Measurements from ENCODE around the gene BMERB1.
"Not testable (repeated sequence)": the region's sequence is repeated elsewhere in the genome, so short reads cannot be mapped to it uniquely, and the experiment has no call there.

The BMERB1 gene

DNA sequence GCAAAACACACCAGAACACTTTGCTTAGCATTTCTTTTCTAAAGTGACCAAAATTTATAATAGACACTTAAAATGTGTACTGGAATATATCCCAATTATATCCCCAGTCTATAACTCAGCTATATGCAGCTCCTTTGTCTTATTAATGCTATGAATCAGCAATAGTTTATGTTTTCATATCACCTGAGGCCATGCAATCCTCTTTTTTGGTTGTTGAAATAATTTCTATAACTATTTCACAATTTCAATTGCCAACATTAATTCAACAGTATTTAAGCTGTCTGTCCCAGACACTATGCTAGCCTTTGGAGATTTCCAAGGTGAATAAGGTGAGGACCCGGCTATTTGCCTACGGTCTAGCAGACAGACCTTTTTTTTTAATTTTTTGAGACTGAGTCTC is 17.2 kb upstream of the BMERB1 start:
- Histone ChIP-seq H3K4me2 (ENCODE audit: low read length) (no peak overlapping the region), H3K9ac (no peak overlapping the region), H3K79me2 (no peaks in the 10 kb centered on the region), H3K36me3 (ENCODE audit: control insufficient read depth, insufficient read depth, low read length) (no peaks in the 10 kb centered on the region), H3K27ac (no peak overlapping the region), H3K9me3 (ENCODE audit: control insufficient read depth, low read length) (no peaks in the 10 kb centered on the region), H3K4me1 (no peaks in the 10 kb centered on the region), H3K4me3 (ENCODE audit: low read depth, low read length) (no peak overlapping the region), H2AFZ (no peak overlapping the region), H3K27me3 (ENCODE audit: control insufficient read depth, insufficient read depth, low read length) (no peaks in the 10 kb centered on the region)
- TF ChIP-seq, protein P1, sequence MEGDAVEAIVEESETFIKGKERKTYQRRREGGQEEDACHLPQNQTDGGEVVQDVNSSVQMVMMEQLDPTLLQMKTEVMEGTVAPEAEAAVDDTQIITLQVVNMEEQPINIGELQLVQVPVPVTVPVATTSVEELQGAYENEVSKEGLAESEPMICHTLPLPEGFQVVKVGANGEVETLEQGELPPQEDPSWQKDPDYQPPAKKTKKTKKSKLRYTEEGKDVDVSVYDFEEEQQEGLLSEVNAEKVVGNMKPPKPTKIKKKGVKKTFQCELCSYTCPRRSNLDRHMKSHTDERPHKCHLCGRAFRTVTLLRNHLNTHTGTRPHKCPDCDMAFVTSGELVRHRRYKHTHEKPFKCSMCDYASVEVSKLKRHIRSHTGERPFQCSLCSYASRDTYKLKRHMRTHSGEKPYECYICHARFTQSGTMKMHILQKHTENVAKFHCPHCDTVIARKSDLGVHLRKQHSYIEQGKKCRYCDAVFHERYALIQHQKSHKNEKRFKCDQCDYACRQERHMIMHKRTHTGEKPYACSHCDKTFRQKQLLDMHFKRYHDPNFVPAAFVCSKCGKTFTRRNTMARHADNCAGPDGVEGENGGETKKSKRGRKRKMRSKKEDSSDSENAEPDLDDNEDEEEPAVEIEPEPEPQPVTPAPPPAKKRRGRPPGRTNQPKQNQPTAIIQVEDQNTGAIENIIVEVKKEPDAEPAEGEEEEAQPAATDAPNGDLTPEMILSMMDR (IDR thresholded peaks at IDR 0.05): no peak

DNA sequence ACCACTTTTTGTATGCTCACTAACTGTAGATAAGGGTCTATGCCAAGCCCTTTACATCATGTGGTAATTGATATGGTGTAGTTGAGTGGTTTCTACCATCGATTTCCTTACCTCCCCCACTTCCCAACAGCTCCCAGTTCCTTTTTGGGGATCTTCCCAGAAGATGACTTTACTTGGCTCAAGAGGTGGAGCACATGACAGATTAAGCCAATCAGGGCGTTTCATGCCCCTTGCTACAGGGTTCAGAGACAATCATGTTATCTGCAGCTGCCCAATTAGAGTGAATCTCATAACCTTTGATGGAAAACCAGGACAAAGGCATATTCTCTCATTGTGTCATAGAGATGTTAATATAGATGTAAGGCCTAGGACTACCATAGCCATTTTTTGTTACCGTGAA is 16.2 kb upstream of the BMERB1 start:
- H3K27me3 ChIP-seq (ENCODE audit: control insufficient read depth, insufficient read depth, low read length): no peaks in the 10 kb centered on the region
- H3K4me1 ChIP-seq: no peaks in the 10 kb centered on the region
- H3K4me3 ChIP-seq (ENCODE audit: low read depth, low read length): no peak overlapping the region
- no peaks in the 10 kb centered on the region for H3K36me3 ChIP-seq (ENCODE audit: control insufficient read depth, insufficient read depth, low read length)
- H3K4me2 ChIP-seq (ENCODE audit: low read length): no peak overlapping the region
- TF ChIP-seq, protein P1 (IDR thresholded peaks at IDR 0.05): no peak
- H3K9me3 ChIP-seq (ENCODE audit: control insufficient read depth, low read length): no peaks in the 10 kb centered on the region
- no peak overlapping the region for H2AFZ ChIP-seq
- H3K79me2 ChIP-seq: no peaks in the 10 kb centered on the region
- no peak overlapping the region for H3K27ac ChIP-seq
- H3K9ac ChIP-seq: no peak overlapping the region

GRCh38 chr16:15421696-15422095 is 12.7 kb upstream of the BMERB1 start:
- not testable (repeated sequence) for H3K9ac ChIP-seq; H3K9me3 ChIP-seq (ENCODE audit: control insufficient read depth, low read length); H3K4me2 ChIP-seq (ENCODE audit: low read length); H3K4me1 ChIP-seq; H3K36me3 ChIP-seq (ENCODE audit: control insufficient read depth, insufficient read depth, low read length); H3K27ac ChIP-seq; H3K79me2 ChIP-seq; H3K4me3 ChIP-seq (ENCODE audit: low read depth, low read length); H3K27me3 ChIP-seq (ENCODE audit: control insufficient read depth, insufficient read depth, low read length); H2AFZ ChIP-seq

GRCh38 chr16:15422222-15422621 is 12.2 kb upstream of the BMERB1 start:
- Histone ChIP-seq H3K9me3 (ENCODE audit: control insufficient read depth, low read length) (no peaks in the 10 kb centered on the region), H3K27me3 (ENCODE audit: control insufficient read depth, insufficient read depth, low read length) (no peaks in the 10 kb centered on the region)
- TF ChIP-seq, protein P1 (IDR thresholded peaks at IDR 0.05): no peak

GRCh38 chr16:15425861-15426260 is 8.5 kb upstream of the BMERB1 start:
- H3K4me3 ChIP-seq (ENCODE audit: low read depth, low read length): no peak overlapping the region
- no peak overlapping the region for H3K9ac ChIP-seq
- no peaks in the 10 kb centered on the region for H3K36me3 ChIP-seq (ENCODE audit: control insufficient read depth, insufficient read depth, low read length)
- no peak overlapping the region for H2AFZ ChIP-seq
- H3K4me1 ChIP-seq: no peaks in the 10 kb centered on the region
- H3K4me2 ChIP-seq (ENCODE audit: low read length): no peak overlapping the region
- no peak overlapping the region for H3K27ac ChIP-seq
- H3K9me3 ChIP-seq (ENCODE audit: control insufficient read depth, low read length): no peaks in the 10 kb centered on the region
- H3K27me3 ChIP-seq (ENCODE audit: control insufficient read depth, insufficient read depth, low read length): no peaks in the 10 kb centered on the region
- TF ChIP-seq, protein P1 (IDR thresholded peaks at IDR 0.05): no peak
- no peaks in the 10 kb centered on the region for H3K79me2 ChIP-seq

More at GRCh38 chr16:15422222-15422621, 12.2 kb upstream of the BMERB1 start:
- Histone ChIP-seq H3K9ac (no peak overlapping the region), H3K36me3 (ENCODE audit: control insufficient read depth, insufficient read depth, low read length) (no peaks in the 10 kb centered on the region), H3K79me2 (no peaks in the 10 kb centered on the region), H3K4me2 (ENCODE audit: low read length) (no peak overlapping the region), H2AFZ (no peak overlapping the region), H3K4me3 (ENCODE audit: low read depth, low read length) (no peak overlapping the region), H3K27ac (no peak overlapping the region), H3K4me1 (no peaks in the 10 kb centered on the region)

Data from parathyroid adenoma (tissue), 2 donors.